ENCODE measurements around the gene NTPCR.

The NTPCR gene

DNA sequence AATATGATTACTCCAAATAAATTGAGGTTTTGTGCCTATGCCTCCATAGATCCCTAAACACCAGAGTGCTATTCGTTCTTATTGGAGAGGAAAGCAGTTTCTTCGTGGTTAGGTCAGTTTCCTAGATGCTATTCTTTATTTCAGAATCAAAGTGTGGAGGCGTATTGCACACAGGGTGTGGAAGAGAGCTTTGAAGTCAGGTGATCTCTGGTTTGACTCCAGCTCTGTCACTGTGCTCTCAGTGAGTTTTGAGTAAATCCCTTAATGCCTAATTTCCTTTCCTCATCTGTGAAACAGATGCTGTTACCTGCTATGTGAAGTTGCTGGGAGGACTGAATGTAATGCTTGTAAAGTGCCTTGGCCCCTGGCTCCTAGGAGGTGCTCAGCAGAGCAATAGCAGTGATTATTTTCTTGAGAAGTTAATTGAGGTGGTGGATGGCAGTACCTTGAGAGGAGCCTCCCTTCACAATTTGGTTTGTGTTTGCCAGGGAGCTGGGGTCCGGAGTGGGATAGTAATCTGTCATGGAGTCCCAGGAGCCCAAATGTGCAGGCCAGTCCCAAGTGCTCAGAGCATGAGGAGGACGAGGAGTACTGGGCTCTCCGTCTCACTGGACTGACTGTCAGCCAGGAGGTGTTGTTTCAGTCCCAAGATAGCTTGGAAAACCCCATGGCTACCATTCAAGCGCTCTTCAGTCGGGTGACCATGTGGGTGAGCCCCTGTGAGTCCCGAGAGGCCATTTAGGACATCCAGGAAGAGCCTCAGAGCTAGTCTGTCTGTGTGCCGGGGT is 14.9 kb downstream of the NTPCR start:
- TF ChIP-seq GATA3 (IDR thresholded peaks at IDR 0.05; ENCODE audit: low read depth, low read length) (no peak), GATA2 (IDR thresholded peaks at IDR 0.05; ENCODE audit: low read depth, low read length) (no peak)

DNA sequence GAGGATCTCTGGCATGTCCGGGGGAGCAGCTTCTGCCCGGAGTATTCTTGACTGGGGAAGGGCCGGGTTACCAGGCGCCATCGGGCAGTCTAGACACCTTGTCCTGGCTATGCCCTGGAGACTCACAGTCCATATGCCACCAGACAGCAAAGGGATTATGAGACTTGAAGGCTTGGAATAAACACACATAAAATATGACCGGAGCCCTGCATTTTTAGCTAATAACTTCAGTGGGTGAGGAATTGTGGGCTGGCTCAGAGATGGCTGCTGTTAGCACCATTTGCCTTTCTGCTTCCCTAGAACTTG is 15.5 kb downstream of the NTPCR start:
- no peak for TF ChIP-seq GATA2 (IDR thresholded peaks at IDR 0.05; ENCODE audit: low read depth, low read length)
- TF ChIP-seq GATA3 (IDR thresholded peaks at IDR 0.05; ENCODE audit: low read depth, low read length), result no peak

- TF ChIP-seq GATA2 (IDR thresholded peaks at IDR 0.05; ENCODE audit: low read depth, low read length), result no peak
- TF ChIP-seq GATA3 (IDR thresholded peaks at IDR 0.05; ENCODE audit: low read depth, low read length), result no peak
These were observed 16.3 kb downstream of the NTPCR start for GRCh38 chr1:232966663-232967062.

- no peak for TF ChIP-seq GATA2 (IDR thresholded peaks at IDR 0.05; ENCODE audit: low read depth, low read length)
- TF ChIP-seq GATA3 (IDR thresholded peaks at IDR 0.05; ENCODE audit: low read depth, low read length), result no peak
These were observed 18.0 kb downstream of the NTPCR start for GRCh38 chr1:232968391-232968790.

- TF ChIP-seq GATA2 (IDR thresholded peaks at IDR 0.05; ENCODE audit: low read depth, low read length) (no peak), GATA3 (IDR thresholded peaks at IDR 0.05; ENCODE audit: low read depth, low read length) (no peak)
These were observed 18.6 kb downstream of the NTPCR start for GRCh38 chr1:232968965-232969364.

DNA sequence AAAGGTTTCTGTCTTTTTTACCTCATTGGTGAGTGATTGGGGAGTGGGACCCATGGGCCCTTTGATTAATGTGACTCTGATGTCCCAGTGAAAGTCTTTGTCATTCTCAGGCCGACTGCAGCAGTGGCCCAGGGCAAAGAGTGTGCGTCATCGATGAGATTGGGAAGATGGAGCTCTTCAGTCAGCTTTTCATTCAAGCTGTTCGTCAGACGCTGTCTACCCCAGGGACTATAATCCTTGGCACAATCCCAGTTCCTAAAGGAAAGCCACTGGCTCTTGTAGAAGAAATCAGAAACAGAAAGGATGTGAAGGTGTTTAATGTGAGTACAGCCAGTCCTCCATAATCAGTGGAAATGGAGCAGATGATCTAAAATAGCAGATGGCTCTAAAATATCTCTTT is 19.4 kb downstream of the NTPCR start:
- no peak for TF ChIP-seq GATA3 (IDR thresholded peaks at IDR 0.05; ENCODE audit: low read depth, low read length)
- TF ChIP-seq GATA2 (IDR thresholded peaks at IDR 0.05; ENCODE audit: low read depth, low read length), result no peak

- TF ChIP-seq GATA3 (IDR thresholded peaks at IDR 0.05; ENCODE audit: low read depth, low read length), result no peak
- TF ChIP-seq GATA2 (IDR thresholded peaks at IDR 0.05; ENCODE audit: low read depth, low read length), result no peak
These were observed 20.1 kb downstream of the NTPCR start for GRCh38 chr1:232970508-232970907.

- no peak for TF ChIP-seq GATA3 (IDR thresholded peaks at IDR 0.05; ENCODE audit: low read depth, low read length)
- no peak for TF ChIP-seq GATA2 (IDR thresholded peaks at IDR 0.05; ENCODE audit: low read depth, low read length)
These were observed 23.5 kb downstream of the NTPCR start for GRCh38 chr1:232973652-232974611.

GRCh38 chr1:232974971-232975370 is 24.6 kb downstream of the NTPCR start:
- no peak for TF ChIP-seq GATA2 (IDR thresholded peaks at IDR 0.05; ENCODE audit: low read depth, low read length)
- TF ChIP-seq GATA3 (IDR thresholded peaks at IDR 0.05; ENCODE audit: low read depth, low read length), result no peak

- TF ChIP-seq GATA2 (IDR thresholded peaks at IDR 0.05; ENCODE audit: low read depth, low read length) (peak; percentile 68), GATA3 (IDR thresholded peaks at IDR 0.05; ENCODE audit: low read depth, low read length) (peak; percentile 81)
These were observed 27.8 kb downstream of the NTPCR start for GRCh38 chr1:232978091-232978634.

- no peak for TF ChIP-seq GATA3 (IDR thresholded peaks at IDR 0.05; ENCODE audit: low read depth, low read length)
- no peak for TF ChIP-seq GATA2 (IDR thresholded peaks at IDR 0.05; ENCODE audit: low read depth, low read length)
These were observed 28.4 kb downstream of the NTPCR start for GRCh38 chr1:232978815-232979214.

DNA sequence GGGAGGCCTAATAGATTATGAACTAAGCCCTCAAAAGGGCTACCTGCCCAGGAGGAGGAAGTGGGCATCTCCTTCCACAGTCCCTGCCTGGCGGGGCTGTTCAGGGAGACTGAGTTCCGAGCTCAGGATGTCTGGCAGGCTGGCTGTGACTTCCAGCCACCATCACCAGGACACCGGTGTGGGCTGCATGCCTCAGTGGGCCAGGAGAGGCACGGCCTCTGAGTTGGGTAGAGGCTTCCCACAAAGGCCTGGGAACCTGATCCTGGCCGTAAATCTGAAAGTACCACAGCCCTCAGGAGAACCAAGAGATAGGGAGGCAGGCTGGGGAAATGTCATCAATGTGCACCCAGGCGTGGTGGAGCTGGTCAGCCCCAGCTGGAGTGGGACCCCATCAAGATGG is 29.1 kb downstream of the NTPCR start:
- no peak for TF ChIP-seq GATA2 (IDR thresholded peaks at IDR 0.05; ENCODE audit: low read depth, low read length)
- TF ChIP-seq GATA3 (IDR thresholded peaks at IDR 0.05; ENCODE audit: low read depth, low read length), result no peak

DNA sequence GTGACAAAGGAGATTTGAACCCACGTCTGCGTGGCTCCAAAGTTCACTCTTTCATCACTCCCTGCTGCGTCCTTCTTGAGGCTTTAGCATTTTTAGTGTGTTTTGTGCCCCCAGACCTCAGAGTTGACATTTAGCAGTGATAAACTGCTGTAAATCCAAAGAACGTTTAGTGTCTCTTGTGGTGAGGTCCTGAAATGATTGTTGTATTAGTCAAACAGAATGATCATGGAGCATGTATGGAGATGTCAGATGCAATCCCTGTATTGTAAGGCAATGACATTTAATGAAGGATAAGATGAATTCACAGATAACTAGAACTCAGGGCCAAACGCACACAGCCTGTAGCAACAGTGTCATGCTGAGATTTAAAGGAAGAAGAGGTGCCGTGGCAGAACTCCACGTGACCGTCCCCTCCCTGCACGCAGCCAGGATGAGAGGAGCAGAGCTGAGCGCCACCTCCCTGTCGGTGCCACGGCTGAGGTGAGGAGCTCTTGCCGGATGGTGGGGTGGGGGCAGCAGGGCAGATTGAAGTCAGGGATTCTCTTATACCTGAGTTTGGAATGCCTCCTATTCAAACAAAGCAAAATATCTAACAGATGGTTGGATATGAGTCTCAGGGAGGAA is 30.1 kb downstream of the NTPCR start:
- TF ChIP-seq GATA2 (IDR thresholded peaks at IDR 0.05; ENCODE audit: low read depth, low read length) (no peak), GATA3 (IDR thresholded peaks at IDR 0.05; ENCODE audit: low read depth, low read length) (no peak)

DNA sequence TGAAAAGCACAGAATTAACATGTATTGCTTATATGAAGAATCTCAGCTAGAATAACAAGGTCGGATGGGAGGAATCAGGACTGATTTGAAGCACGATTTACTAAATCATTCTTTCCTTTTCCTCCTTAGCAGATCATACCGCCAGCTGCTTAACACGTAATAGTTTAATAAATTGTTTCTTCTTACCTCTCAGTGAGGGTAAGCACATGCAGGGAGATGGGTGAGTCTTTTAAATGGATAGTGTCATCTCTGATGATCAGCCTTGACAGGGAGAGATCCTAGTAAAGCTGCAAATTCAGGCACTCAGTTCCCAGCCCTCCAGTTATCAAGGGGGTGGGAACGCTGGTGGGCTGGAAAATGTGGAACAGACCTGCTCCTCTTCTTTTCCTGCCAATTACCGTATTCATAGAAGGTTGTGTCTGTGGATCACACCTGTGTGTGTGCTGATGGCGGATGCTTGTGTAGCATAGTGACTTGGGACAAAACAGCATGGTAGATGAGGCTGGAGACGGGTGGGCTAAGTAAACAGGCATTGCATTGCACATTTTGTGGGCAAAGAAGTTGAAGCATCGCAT is 30.7 kb downstream of the NTPCR start:
- TF ChIP-seq GATA2 (IDR thresholded peaks at IDR 0.05; ENCODE audit: low read depth, low read length) (no peak), GATA3 (IDR thresholded peaks at IDR 0.05; ENCODE audit: low read depth, low read length) (no peak)
